H1 (cell line): ENCODE data around the gene GATAD2B. TPM values are rescaled to one million over a fixed set of nuclear protein-coding genes. Genes with fewer than 3 reads are reported as not detected.

ENCODE experiments used
- CTCF ChIA-PET: fragments of 300-600 bp; sonication (Branson Sonifier 250); formaldehyde crosslinking; loops from one replicate; lab custom pipeline; 2021; ENCODE audit not compliant: partially characterized antibody; lab: Charles Lee
- POLR2A ChIA-PET: fragments of 300-600 bp; sonication (Branson Sonifier 250); formaldehyde crosslinking; loops from one replicate; lab custom pipeline; 2021; ENCODE audit warnings: inconsistent platforms; ENCODE audit not compliant: partially characterized antibody; lab: Charles Lee
- DNase-seq, 2 experiments: peaks; one replicate each; pipeline versions ENCODE4 v3.0.0 to v3.0.0-alpha.2; 2010 to 2022; ENCODE audit warnings: low spot score in 2 of 2, low read depth in 1 of 2, mixed read lengths in 1 of 2
- FAIRE-seq: peaks from 2 replicates; lab custom pipeline; 2011; peaks lifted over from hg19 to GRCh38; lab: Jason Lieb, UNC
- H2AFZ ChIP-seq: 2 replicates; pipeline ENCODE4 v1.8.1; 2012; ENCODE audit warnings: low read length, inconsistent platforms
- H2AK5ac ChIP-seq: 2 replicates; pipeline ENCODE4 v1.6.1; 2013; ENCODE audit warnings: low read depth, low read length
- H2BK120ac ChIP-seq: replicated peaks from 2 replicates; pipeline ENCODE3; 2013; ENCODE audit warnings: low read depth, low read length, inconsistent platforms
- H2BK12ac ChIP-seq: 2 replicates; pipeline ENCODE4 v1.6.1; 2013; ENCODE audit warnings: low read depth, low read length
- H2BK15ac ChIP-seq: 2 replicates; pipeline ENCODE4 v1.6.1; 2013; ENCODE audit warnings: low read length
- H2BK20ac ChIP-seq: 2 replicates; pipeline ENCODE4 v1.6.1; 2013; ENCODE audit warnings: low read length
- H2BK5ac ChIP-seq: 2 replicates; pipeline ENCODE4 v1.6.1; 2013; ENCODE audit warnings: low read depth, low read length
- H3K14ac ChIP-seq: 2 replicates; pipeline ENCODE4 v1.6.1; 2013; ENCODE audit warnings: inconsistent platforms; ENCODE audit not compliant: insufficient read length
- H3K18ac ChIP-seq: 2 replicates; pipeline ENCODE4 v1.6.1; 2013; ENCODE audit warnings: low read length; ENCODE audit errors: extremely low read depth
- H3K23ac ChIP-seq: 2 replicates; pipeline ENCODE4 v1.6.1; 2013; ENCODE audit warnings: inconsistent platforms; ENCODE audit not compliant: insufficient read length
- H3K23me2 ChIP-seq: 2 replicates; pipeline ENCODE4 v1.6.1; 2013; ENCODE audit warnings: low read depth, low read length
- H3K27ac ChIP-seq: 2 replicates; pipeline ENCODE4 v1.6.1; 2011; ENCODE audit warnings: low read depth, low read length, inconsistent platforms
- H3K27me3 ChIP-seq, 4 experiments: replicated peaks in 1 of 4; 1 replicate in 1 of 4; 2 replicates in 3 of 4; pipeline versions ENCODE4 v1.6.1 to v1.8.1; 2011 to 2013; ENCODE audit warnings: low read length in 3 of 4, mild to moderate bottlenecking in 3 of 4, inconsistent platforms in 2 of 4, mixed read lengths in 2 of 4, moderate library complexity in 1 of 4; ENCODE audit not compliant: control insufficient read depth in 3 of 4, insufficient read depth in 3 of 4; ENCODE audit errors: extremely low read depth in 1 of 4
- H3K36me3 ChIP-seq, 4 experiments: 2 replicates each; pipeline versions ENCODE4 v1.6.1 to v1.8.1; 2011 to 2013; ENCODE audit warnings: mild to moderate bottlenecking in 4 of 4, low read length in 3 of 4, moderate library complexity in 2 of 4, control low read depth in 1 of 4, inconsistent platforms in 1 of 4; ENCODE audit not compliant: insufficient read depth in 4 of 4, control insufficient read depth in 2 of 4
- H3K4ac ChIP-seq: replicated peaks from 2 replicates; pipeline ENCODE3; 2013; ENCODE audit warnings: low read length, low read depth, mixed read lengths, inconsistent platforms; ENCODE audit not compliant: insufficient read length
- H3K4me1 ChIP-seq, 4 experiments: replicated peaks in 1 of 4; 1 replicate in 1 of 4; 2 replicates in 3 of 4; pipeline versions ENCODE4 v1.6.1 to v1.8.1; 2011 to 2013; ENCODE audit warnings: low read length in 3 of 4, inconsistent platforms in 2 of 4, mixed read lengths in 1 of 4; ENCODE audit not compliant: insufficient read depth in 4 of 4, control insufficient read depth in 3 of 4
- H3K4me2 ChIP-seq, 2 experiments: 2 replicates each; pipeline versions ENCODE4 v1.6.1 to v1.8.1; 2011 to 2013; ENCODE audit warnings: low read depth in 2 of 2, low read length in 2 of 2, control low read depth in 1 of 2, inconsistent platforms in 1 of 2, mild to moderate bottlenecking in 1 of 2; ENCODE audit not compliant: insufficient read depth in 1 of 2
- H3K4me3 ChIP-seq, 4 experiments: fragments of 200-600, 300-600 bp in 1 of 4; sonication (generic), shearing (Covaris generic), sonication (Bioruptor Twin) in 1 of 4; 2 replicates each; pipeline versions ENCODE4 v1.5.1 to v1.8.1; 2011 to 2016; ENCODE audit warnings: low read length in 4 of 4, low read depth in 3 of 4, control low read depth in 2 of 4, inconsistent platforms in 2 of 4, mild to moderate bottlenecking in 2 of 4, mixed read lengths in 1 of 4, moderate library complexity in 1 of 4; ENCODE audit not compliant: insufficient read depth in 2 of 4; ENCODE audit errors: extremely low read depth in 1 of 4
- H3K56ac ChIP-seq: replicated peaks from 2 replicates; pipeline ENCODE3; 2013; ENCODE audit warnings: low read depth, mild to moderate bottlenecking, mixed read lengths, low read length, inconsistent platforms; ENCODE audit not compliant: insufficient read length
- H3K79me1 ChIP-seq: 2 replicates; pipeline ENCODE4 v1.6.1; 2013; ENCODE audit warnings: low read depth, low read length, control low read depth
- H3K79me2 ChIP-seq, 2 experiments: 2 replicates each; pipeline versions ENCODE4 v1.6.1 to v1.8.1; 2012 to 2013; ENCODE audit warnings: low read length in 2 of 2, mild to moderate bottlenecking in 2 of 2, inconsistent platforms in 1 of 2; ENCODE audit not compliant: insufficient read depth in 2 of 2, control insufficient read depth in 1 of 2
- H3K9ac ChIP-seq, 4 experiments: replicated peaks in 1 of 4; 1 replicate in 1 of 4; 2 replicates in 3 of 4; pipeline versions ENCODE4 v1.6.1 to v1.8.1; 2011 to 2013; ENCODE audit warnings: low read depth in 3 of 4, low read length in 3 of 4, control low read depth in 2 of 4, mild to moderate bottlenecking in 2 of 4, moderate library complexity in 2 of 4, inconsistent platforms in 1 of 4; ENCODE audit errors: extremely low read depth in 1 of 4
- H3K9me3 ChIP-seq, 2 experiments: 2 replicates each; pipeline versions ENCODE4 v1.6.1 to v1.8.1; 2012 to 2013; ENCODE audit warnings: mild to moderate bottlenecking in 2 of 2, moderate library complexity in 2 of 2, control low read depth in 1 of 2, inconsistent platforms in 1 of 2, low read depth in 1 of 2, low read length in 1 of 2, mixed read lengths in 1 of 2; ENCODE audit not compliant: insufficient read depth in 2 of 2
- H4K20me1 ChIP-seq, 2 experiments: replicated peaks in 1 of 2; 2 replicates each; pipeline versions ENCODE3 to v1.8.1; 2011 to 2013; ENCODE audit warnings: inconsistent platforms in 2 of 2, low read length in 2 of 2, mild to moderate bottlenecking in 1 of 2; ENCODE audit not compliant: insufficient read depth in 2 of 2, control insufficient read depth in 1 of 2
- H4K5ac ChIP-seq: 2 replicates; pipeline ENCODE4 v1.6.1; 2013; ENCODE audit warnings: low read length, low read depth, mixed read lengths, inconsistent platforms; ENCODE audit not compliant: insufficient read length
- H4K8ac ChIP-seq: 2 replicates; pipeline ENCODE4 v1.8.0; 2013; ENCODE audit warnings: mild to moderate bottlenecking, moderate library complexity, low read length, inconsistent platforms; ENCODE audit not compliant: insufficient read depth; ENCODE audit errors: extremely low read depth
- H4K91ac ChIP-seq: replicated peaks from 2 replicates; pipeline ENCODE3; 2013; ENCODE audit warnings: low read length, mixed read lengths, inconsistent platforms; ENCODE audit not compliant: insufficient read length
- BCL11A ChIP-seq, 2 experiments: IDR thresholded peaks; one replicate each; pipeline ENCODE4 v1.6.1; 2011; ENCODE audit warnings: low read depth in 2 of 2, low read length in 2 of 2, mild to moderate bottlenecking in 2 of 2
- CBX8 ChIP-seq: fragments of 300-800, 300-1000 bp; sonication (generic); IDR thresholded peaks from 2 replicates; pipeline ENCODE4 v1.7.1; 2016; ENCODE audit warnings: low read depth, low read length, borderline replicate concordance
- CHD2 ChIP-seq: IDR thresholded peaks from 2 replicates; pipeline ENCODE4 v1.6.1; 2012; ENCODE audit warnings: low read length, improper control_type of control experiment
- CTBP2 ChIP-seq: IDR thresholded peaks from 2 replicates; pipeline ENCODE4 v1.7.0; 2011; ENCODE audit warnings: borderline replicate concordance, mild to moderate bottlenecking, moderate library complexity, mixed read lengths, low read length; ENCODE audit not compliant: insufficient read depth, insufficient read length
- HDAC6 ChIP-seq: IDR thresholded peaks from one replicate; pipeline ENCODE4 v1.7.1; 2012; ENCODE audit warnings: low read depth, mild to moderate bottlenecking, inconsistent platforms, low read length, moderate library complexity
- KDM1A ChIP-seq: fragments of 200-600, 300-600 bp; sonication (generic); IDR thresholded peaks from 2 replicates; pipeline ENCODE4 v1.7.1; 2016; ENCODE audit warnings: mild to moderate bottlenecking, low read length, borderline replicate concordance
- PHF8 ChIP-seq: fragments of 200-600 bp; sonication (generic); conservative IDR thresholded peaks from 2 replicates; pipeline ENCODE4 v1.7.1; 2012; ENCODE audit warnings: low read depth, mild to moderate bottlenecking, inconsistent platforms, low read length, moderate library complexity
- RNF2 ChIP-seq: fragments of 200-900, 300-1000 bp; sonication (generic); IDR thresholded peaks from 2 replicates; pipeline ENCODE4 v1.7.1; 2016; ENCODE audit warnings: borderline replicate concordance, low read depth, mild to moderate bottlenecking, antibody characterized with exemption, low read length; ENCODE audit not compliant: poor library complexity, severe bottlenecking; ENCODE audit errors: missing control alignments
- RXRA ChIP-seq: IDR thresholded peaks from 2 replicates; pipeline ENCODE4 v1.6.1; 2011; ENCODE audit warnings: low read depth, mild to moderate bottlenecking, low read length, moderate library complexity; ENCODE audit not compliant: insufficient read depth
- SAP30 ChIP-seq: fragments of 300-600 bp; sonication (generic); IDR thresholded peaks from 2 replicates; pipeline ENCODE4 v1.7.1; 2012; ENCODE audit warnings: low read length, moderate library complexity, mild to moderate bottlenecking, inconsistent platforms; ENCODE audit not compliant: insufficient read depth, insufficient replicate concordance
- SIX5 ChIP-seq: IDR thresholded peaks from 2 replicates; pipeline ENCODE4 v1.6.1; 2011; ENCODE audit warnings: mild to moderate bottlenecking, low read depth, low read length
- TAF1 ChIP-seq: IDR thresholded peaks from 2 replicates; pipeline ENCODE4 v1.6.1; 2011; ENCODE audit warnings: mild to moderate bottlenecking, low read depth, low read length
- TBP ChIP-seq: IDR thresholded peaks from 2 replicates; pipeline ENCODE4 v1.6.1; 2011; ENCODE audit warnings: low read depth, low read length, improper control_type of control experiment
- YY1 ChIP-seq: IDR thresholded peaks from 2 replicates; pipeline ENCODE4 v1.6.1; 2011; ENCODE audit warnings: low read depth, mild to moderate bottlenecking, low read length
- WGBS, 2 experiments: shearing (Covaris generic) in 1 of 2; methylation state at CpG; one replicate each; pipeline versions ENCODE4 v1.1.6 to v1.1.7; 2013 to 2015; ENCODE audit warnings: low lambda C conversion rate in 2 of 2, mixed read lengths in 2 of 2, inconsistent platforms in 1 of 2, low coverage in 1 of 2, missing lambda C conversion rate in 1 of 2; ENCODE audit not compliant: insufficient replicate concordance in 2 of 2, insufficient coverage in 1 of 2, insufficient read length in 1 of 2; ENCODE audit errors: extremely low coverage in 1 of 2, missing lambda C conversion rate in 1 of 2; 5-methylcytosine and 5-hydroxymethylcytosine counted together
- polyA plus RNA-seq, 7 experiments: library from polyadenylated mRNA; depleted of rRNA in 3 of 7; stranded (reverse) in 5 of 7; unstranded in 2 of 7; fragments of >200 nt in 5 of 7; fragments of 200-250 nt in 2 of 7; gene quantifications; 1 replicate in 5 of 7; 2 replicates in 1 of 7; 4 replicates in 1 of 7; pipeline versions ENCODE4 v1.2.1 to v1.2.3, GENCODE V29; 2011 to 2013; ENCODE audit warnings: missing spikeins in 2 of 7, mixed read lengths in 2 of 7
- total RNA-seq: library from RNA; stranded (reverse); fragmentation: NEBNext Ultra II Directional; extraction: Animal tissue kit (Norgen Biotek cat#: 25700); gene quantifications from 2 replicates; pipeline ENCODE4 v1.2.1, GENCODE V29; 2021

The GATAD2B gene
- total and polyA plus RNA-seq, 2 of the 8 experiments (the other 6 are each of a cell fraction or from before 2014, with no cell fraction given) = 8.4 to 39.1 TPM

DNA sequence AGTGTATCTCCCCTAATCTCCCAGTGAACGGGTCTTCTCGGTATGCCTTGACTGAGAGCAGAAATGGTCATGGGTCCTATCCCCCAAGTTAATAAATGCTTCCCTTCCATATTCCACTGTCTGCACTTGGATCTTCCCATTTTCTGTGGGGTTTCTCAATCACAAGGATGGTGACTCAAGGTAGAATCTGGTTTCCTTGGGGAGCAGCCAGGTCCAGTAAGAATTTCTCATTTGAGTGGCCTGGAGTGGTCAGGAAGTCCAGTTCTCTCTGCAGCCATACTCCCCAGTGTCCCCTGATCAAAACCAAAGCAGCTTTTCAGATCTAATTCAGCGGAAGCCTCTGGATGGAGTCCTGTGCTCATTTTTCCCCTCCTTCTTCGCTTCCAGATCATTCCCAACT is 162.3 kb downstream of the GATAD2B start:
- Histone ChIP-seq H3K4me3 (no peak overlapping the region), H3K4me1 (no peaks in the 10 kb centered on the region), H3K9ac (no peak overlapping the region), H3K27ac (no peak overlapping the region), H3K4me2 (no peak overlapping the region), H2BK20ac (no peak overlapping the region), H3K9me3 (no peaks in the 10 kb centered on the region), H2BK5ac (no peak overlapping the region), H3K36me3 (peaks cover 30 to 64% (median 61%) of the 10 kb centered on the region in 4 experiments), H4K20me1 (no peaks in the 10 kb centered on the region), H3K27me3 (no peaks in the 10 kb centered on the region), H3K4ac (no peak overlapping the region), H2AFZ (no peak overlapping the region), H3K79me1 (no peaks in the 10 kb centered on the region), H2AK5ac (no peak overlapping the region), H4K91ac (no peak overlapping the region), H3K56ac (no peak overlapping the region), H4K8ac (no peak overlapping the region), H3K14ac (no peak overlapping the region), H2BK120ac (no peak overlapping the region), H3K79me2 (no peaks in the 10 kb centered on the region), H3K18ac (no peak overlapping the region), H2BK12ac (no peak overlapping the region), H3K23me2 (no peaks in the 10 kb centered on the region), H4K5ac (no peak overlapping the region), H3K23ac (no peak overlapping the region), H2BK15ac (no peak overlapping the region)
- FAIRE-seq (no peak), DNase-seq (no peak)
- ChIA-PET CTCF (interaction anchor here (1.0 to 16.7 kb wide), 5 partner anchors 8 to 185 kb away, joined by 3 to 190 read pairs (median 6); partner anchors contain the start of gene NPR1), POLR2A (interaction anchor here (0.8 to 3.3 kb wide), 6 partner anchors 10 to 62 kb away, joined by 3 to 12 read pairs (median 4); no protein-coding TSS in a partner anchor)
- whole genome bisulfite sequencing, 2 experiments = 96% methylated on average over 4 of the region's 4 CpGs; no CpG with 5 or more reads in 1 of the 2 experiments
- TF ChIP-seq BCL11A (IDR thresholded peaks at IDR 0.05; ENCODE audit: low read depth in 2 of 2, low read length in 2 of 2) = no peak
- TF ChIP-seq YY1 = no peak
- TF ChIP-seq CTBP2 = no peak
- no peak for TF ChIP-seq PHF8
- TF ChIP-seq RXRA = no peak
- no peak for TF ChIP-seq CBX8
- no peak for TF ChIP-seq TBP
- TF ChIP-seq TAF1 = no peak
- no peak for TF ChIP-seq SIX5
- no peak for TF ChIP-seq RNF2
- no peak for TF ChIP-seq CHD2
- TF ChIP-seq KDM1A = no peak
- no peak for TF ChIP-seq HDAC6
- no peak for TF ChIP-seq SAP30
